GM23248 (cell line): ENCODE results near the gene OR6K2. TPM values are rescaled to one million over a fixed set of nuclear protein-coding genes. Genes with fewer than 3 reads are reported as not detected.

Experiments used
- DNase-seq: peaks from one replicate; pipeline ENCODE4 v3.0.0-alpha.2; 2015
- H2AFZ ChIP-seq: fragments of 200-600 bp; sonication (generic); 2 replicates; pipeline ENCODE4 v1.6.1; 2016; ENCODE audit warnings: antibody characterized with exemption
- H3F3A ChIP-seq: fragments of 200-600 bp; sonication (generic); 2 replicates; pipeline ENCODE4 v1.6.1; 2016; ENCODE audit warnings: mild to moderate bottlenecking, antibody characterized with exemption, mixed run types; ENCODE audit not compliant: insufficient read depth
- H3K27ac ChIP-seq: fragments of 200-600 bp; sonication (generic); 2 replicates; pipeline ENCODE4 v1.5.1; 2016; ENCODE audit warnings: mild to moderate bottlenecking
- H3K27me3 ChIP-seq: fragments of 200-600 bp; sonication (generic); replicated peaks from 2 replicates; pipeline ENCODE4 v1.6.1; 2016; ENCODE audit warnings: mild to moderate bottlenecking; ENCODE audit not compliant: insufficient read depth
- H3K36me3 ChIP-seq: fragments of 200-600 bp; sonication (generic); 2 replicates; pipeline ENCODE4 v1.6.1; 2016; ENCODE audit warnings: low read depth, mild to moderate bottlenecking
- H3K4me1 ChIP-seq: fragments of 200-600 bp; sonication (generic); 2 replicates; pipeline ENCODE4 v1.6.1; 2016; ENCODE audit warnings: mild to moderate bottlenecking; ENCODE audit not compliant: insufficient read depth
- H3K4me2 ChIP-seq: fragments of 200-600 bp; sonication (generic); one replicate; pipeline ENCODE4 v1.6.1; 2016; ENCODE audit warnings: mild to moderate bottlenecking; ENCODE audit not compliant: unreplicated experiment
- H3K4me3 ChIP-seq: fragments of 200-600 bp; sonication (generic); 2 replicates; pipeline ENCODE4 v1.5.1; 2016; ENCODE audit warnings: mild to moderate bottlenecking
- H3K79me2 ChIP-seq: fragments of 200-600 bp; sonication (generic); 2 replicates; pipeline ENCODE4 v1.6.1; 2016; ENCODE audit warnings: mild to moderate bottlenecking; ENCODE audit not compliant: insufficient read depth
- H3K9ac ChIP-seq: fragments of 200-600 bp; sonication (generic); 2 replicates; pipeline ENCODE4 v1.6.1; 2016; ENCODE audit warnings: mild to moderate bottlenecking
- H3K9me2 ChIP-seq: fragments of 200-600 bp; sonication (generic); 2 replicates; pipeline ENCODE4 v1.6.1; 2016; ENCODE audit warnings: mixed run types, mild to moderate bottlenecking, moderate library complexity; ENCODE audit not compliant: insufficient read depth
- H3K9me3 ChIP-seq: fragments of 200-600 bp; sonication (generic); one replicate; pipeline ENCODE4 v1.6.1; 2017; ENCODE audit warnings: low read depth
- H4K20me1 ChIP-seq: fragments of 200-600 bp; sonication (generic); 2 replicates; pipeline ENCODE4 v1.6.0; 2016; ENCODE audit not compliant: insufficient read depth
- EZH2 ChIP-seq: fragments of 200-600 bp; sonication (generic); IDR thresholded peaks from 2 replicates; pipeline ENCODE4 v1.6.1; 2018; ENCODE audit warnings: antibody characterized with exemption, mild to moderate bottlenecking; ENCODE audit not compliant: insufficient read depth, poor library complexity, severe bottlenecking
- EZH2phosphoT487 ChIP-seq: fragments of 200-600 bp; sonication (generic); IDR thresholded peaks from 2 replicates; pipeline ENCODE4 v1.6.1; 2018; ENCODE audit warnings: antibody characterized with exemption, moderate library complexity, mild to moderate bottlenecking, low read depth; ENCODE audit not compliant: insufficient read depth
- WGBS, 2 experiments: methylation state at CpG; one replicate each; pipeline ENCODE4 v1.1.6; 2015 to 2017; ENCODE audit warnings: low lambda C conversion rate in 2 of 2, low coverage in 1 of 2; ENCODE audit errors: missing lambda C conversion rate in 2 of 2; 5-methylcytosine and 5-hydroxymethylcytosine counted together
- in situ Hi-C: fragments of 300-500 bp; cut with MboI; formaldehyde crosslinking; loops from 2 replicates; pipeline ENCODE4 v1.15.0; 2020
- polyA plus RNA-seq: library from polyadenylated mRNA; unstranded; fragments of >200 nt; fragmentation: Nextera tagmentation; extraction: Ambion mirVana; gene quantifications from 2 replicates; pipeline ENCODE4 v1.2.1, GENCODE V29; 2016
- total RNA-seq: library from RNA; depleted of rRNA; stranded (reverse); fragments of >200 nt; shearing (Covaris generic); gene quantifications from 2 replicates; pipeline ENCODE4 v1.2.3, GENCODE V29; 2014; rRNA removed

The OR6K2 gene
- total and polyA plus RNA-seq, 2 experiments from 2014 or later, result not detected

GRCh38 chr1:158654571-158654970 lies 45.9 kb downstream of the OR6K2 start:
- Histone ChIP-seq H3K9me2 (no peaks in the 10 kb centered on the region), H3K36me3 (no peaks in the 10 kb centered on the region), H3K9me3 (no peaks in the 10 kb centered on the region), H3K4me3 (no peak overlapping the region), H3K4me2 (no peak overlapping the region), H3K27ac (no peak overlapping the region), H3F3A (no peaks in the 10 kb centered on the region), H3K4me1 (no peaks in the 10 kb centered on the region), H3K27me3 (no peaks in the 10 kb centered on the region), H3K79me2 (no peaks in the 10 kb centered on the region), H2AFZ (no peak overlapping the region), H3K9ac (no peak overlapping the region), H4K20me1 (no peaks in the 10 kb centered on the region)
- 18 to 19% methylated on average over 6 of the region's 6 CpGs for WGBS, 2 experiments
- TF ChIP-seq EZH2phosphoT487 (no peak), EZH2 (no peak)
- in situ Hi-C loops, result no loop called here
- DNase-seq, result no peak

- H3F3A ChIP-seq, result no peaks in the 10 kb centered on the region
- TF ChIP-seq EZH2, result no peak
- TF ChIP-seq EZH2phosphoT487, result no peak
- H3K4me3 ChIP-seq, result no peak overlapping the region
- no peaks in the 10 kb centered on the region for H3K4me1 ChIP-seq
- H3K9ac ChIP-seq, result no peak overlapping the region
- no peak overlapping the region for H3K27ac ChIP-seq
- in situ Hi-C loops, result no loop called here
- no peak for DNase-seq
- H3K9me2 ChIP-seq, result no peaks in the 10 kb centered on the region
- H2AFZ ChIP-seq, result no peak overlapping the region
- H3K36me3 ChIP-seq, result no peaks in the 10 kb centered on the region
- H3K27me3 ChIP-seq, result no peaks in the 10 kb centered on the region
- no peaks in the 10 kb centered on the region for H3K9me3 ChIP-seq
- no peaks in the 10 kb centered on the region for H4K20me1 ChIP-seq
- no peak overlapping the region for H3K4me2 ChIP-seq
- H3K79me2 ChIP-seq, result no peaks in the 10 kb centered on the region
Measured at GRCh38 chr1:158654086-158654485, 46.4 kb downstream of the OR6K2 start.

GRCh38 chr1:158652721-158653334 lies 47.6 kb downstream of the OR6K2 start:
- H3K4me2 ChIP-seq, result peak overlapping the region; percentile 28
- no peaks in the 10 kb centered on the region for H3K36me3 ChIP-seq
- peak overlapping the region; percentile 24; the same call in 1 of the 2 replicates for H2AFZ ChIP-seq
- H3K4me3 ChIP-seq, result peak overlapping the region; percentile 46
- H3F3A ChIP-seq, result no peaks in the 10 kb centered on the region
- no peaks in the 10 kb centered on the region for H3K79me2 ChIP-seq
- no peaks in the 10 kb centered on the region for H3K9me2 ChIP-seq
- no peak overlapping the region for H3K9ac ChIP-seq
- in situ Hi-C loops, result no loop called here
- WGBS, 2 experiments, result 32 to 35% methylated on average over 7 of the region's 7 CpGs
- H3K4me1 ChIP-seq, result no peaks in the 10 kb centered on the region
- H3K9me3 ChIP-seq, result no peaks in the 10 kb centered on the region
- no peak for DNase-seq
- TF ChIP-seq EZH2phosphoT487 (no peak), EZH2 (no peak)
- H3K27ac ChIP-seq, result no peak overlapping the region
- H4K20me1 ChIP-seq, result no peaks in the 10 kb centered on the region; the same call in 1 of the 2 replicates
- no peaks in the 10 kb centered on the region for H3K27me3 ChIP-seq

Other genes starting within 250 kb of the OR6K2 start
- not detected in 2 replicates for gene OR10K1, start 238.8 kb downstream of the OR6K2 start, total RNA-seq
- not detected in 2 replicates for gene OR10K1, start 238.8 kb downstream of the OR6K2 start, polyA plus RNA-seq
- gene OR10R2, start 228.4 kb downstream of the OR6K2 start, total RNA-seq, result not detected in 2 replicates
- not detected in 2 replicates for gene OR10R2, start 228.4 kb downstream of the OR6K2 start, polyA plus RNA-seq
- not detected in 2 replicates for gene OR6Y1, start 146.2 kb downstream of the OR6K2 start, total RNA-seq
- not detected in 2 replicates for gene OR6Y1, start 146.2 kb downstream of the OR6K2 start, polyA plus RNA-seq
- gene OR6P1, start 130.1 kb downstream of the OR6K2 start, total RNA-seq, result not detected in 2 replicates
- not detected in 2 replicates for gene OR6P1, start 130.1 kb downstream of the OR6K2 start, polyA plus RNA-seq
- gene OR10X1, start 120.8 kb downstream of the OR6K2 start, total RNA-seq, result not detected in 2 replicates
- not detected in 2 replicates for gene OR10X1, start 120.8 kb downstream of the OR6K2 start, polyA plus RNA-seq
- not detected in 2 replicates for gene OR10Z1, start 95.4 kb downstream of the OR6K2 start, total RNA-seq
- gene OR10Z1, start 95.4 kb downstream of the OR6K2 start, polyA plus RNA-seq, result not detected in 2 replicates
- gene SPTA1, start 13.9 kb downstream of the OR6K2 start, total RNA-seq, result not detected in 2 replicates
- not detected in 2 replicates for gene SPTA1, start 13.9 kb downstream of the OR6K2 start, polyA plus RNA-seq
- not detected in 2 replicates for gene OR6K3, start 20.1 kb upstream of the OR6K2 start, total RNA-seq
- gene OR6K3, start 20.1 kb upstream of the OR6K2 start, polyA plus RNA-seq, result not detected in 2 replicates
- not detected in 2 replicates for gene OR6K6, start 54.1 kb upstream of the OR6K2 start, total RNA-seq
- not detected in 2 replicates for gene OR6K6, start 54.1 kb upstream of the OR6K2 start, polyA plus RNA-seq
- not detected in 2 replicates for gene OR6N1, start 71.5 kb upstream of the OR6K2 start, total RNA-seq
- gene OR6N1, start 71.5 kb upstream of the OR6K2 start, polyA plus RNA-seq, result not detected in 2 replicates
- not detected in 2 replicates for gene OR6N2, start 80.6 kb upstream of the OR6K2 start, total RNA-seq
- gene OR6N2, start 80.6 kb upstream of the OR6K2 start, polyA plus RNA-seq, result not detected in 2 replicates
- gene MNDA, start 130.7 kb upstream of the OR6K2 start, total RNA-seq, result not detected in 2 replicates
- not detected in 2 replicates for gene MNDA, start 130.7 kb upstream of the OR6K2 start, polyA plus RNA-seq
- gene PYHIN1, start 230.9 kb upstream of the OR6K2 start, total RNA-seq, result not detected in 2 replicates
- not detected in 2 replicates for gene PYHIN1, start 230.9 kb upstream of the OR6K2 start, polyA plus RNA-seq